CD14-positive monocyte (primary cell): ENCODE results near the gene PAFAH1B2. TPM values are rescaled to one million over a fixed set of nuclear protein-coding genes. Genes with fewer than 3 reads are reported as not detected.

Source experiments
- DNase-seq, 3 donors: peaks; one replicate each; pipeline ENCODE4 v3.0.0-alpha.2; 2011 to 2022
- H2AFZ ChIP-seq: 2 replicates; pipeline ENCODE4 v1.6.0; 2012; ENCODE audit warnings: mild to moderate bottlenecking, low read depth, low read length, inconsistent platforms; ENCODE audit not compliant: insufficient read depth, poor library complexity, severe bottlenecking
- H3K27ac ChIP-seq, 2 donors: 1 replicate in 1 of 2; 2 replicates in 1 of 2; pipeline ENCODE4 v1.5.1; 2012 to 2013; ENCODE audit warnings: low read length in 2 of 2, control low read depth in 1 of 2, inconsistent platforms in 1 of 2, low read depth in 1 of 2, mild to moderate bottlenecking in 1 of 2
- H3K27me3 ChIP-seq, 2 donors: one replicate each; pipeline versions ENCODE4 v1.6.0 to v1.6.1; 2011 to 2013; ENCODE audit warnings: low read length in 2 of 2; ENCODE audit not compliant: control insufficient read depth in 2 of 2, insufficient read depth in 2 of 2
- H3K36me3 ChIP-seq, 2 donors: replicated peaks in 1 of 2; 1 replicate in 1 of 2; 2 replicates in 1 of 2; pipeline versions ENCODE4 v1.5.1 to v1.6.1; 2012 to 2013; ENCODE audit warnings: low read length in 2 of 2, control low read depth in 1 of 2, inconsistent platforms in 1 of 2, mild to moderate bottlenecking in 1 of 2; ENCODE audit not compliant: insufficient read depth in 2 of 2, control insufficient read depth in 1 of 2
- H3K4me1 ChIP-seq, 2 donors: 1 replicate in 1 of 2; 2 replicates in 1 of 2; pipeline versions ENCODE4 v1.5.1 to v1.6.1; 2012 to 2013; ENCODE audit warnings: low read length in 2 of 2, control low read depth in 1 of 2, inconsistent platforms in 1 of 2, mild to moderate bottlenecking in 1 of 2, moderate library complexity in 1 of 2; ENCODE audit not compliant: insufficient read depth in 2 of 2, control insufficient read depth in 1 of 2
- H3K4me2 ChIP-seq: replicated peaks from 2 replicates; pipeline ENCODE3; 2012; ENCODE audit warnings: low read length, moderate library complexity, mild to moderate bottlenecking; ENCODE audit not compliant: poor library complexity, severe bottlenecking; ENCODE audit errors: extremely low read depth
- H3K4me3 ChIP-seq, 3 experiments: fragments of 200-600 bp in 1 of 3; sonication (generic) in 1 of 3; replicated peaks in 1 of 3; 1 replicate in 2 of 3; 2 replicates in 1 of 3; pipeline ENCODE4 v1.5.1; 2011 to 2013; ENCODE audit warnings: low read length in 3 of 3, mild to moderate bottlenecking in 3 of 3, control low read depth in 2 of 3, low read depth in 2 of 3, inconsistent platforms in 1 of 3, moderate library complexity in 1 of 3
- H3K79me2 ChIP-seq: 2 replicates; pipeline ENCODE4 v1.6.0; 2012; ENCODE audit warnings: mild to moderate bottlenecking, control low read depth, inconsistent platforms, low read length, moderate library complexity; ENCODE audit not compliant: insufficient read depth
- H3K9ac ChIP-seq: 2 replicates; pipeline ENCODE4 v1.6.0; 2017; ENCODE audit warnings: low read length, mild to moderate bottlenecking; ENCODE audit not compliant: insufficient read depth, poor library complexity, severe bottlenecking
- H3K9me3 ChIP-seq, 2 donors: replicated peaks in 1 of 2; 1 replicate in 1 of 2; 2 replicates in 1 of 2; pipeline versions ENCODE4 v1.5.1 to v1.6.1; 2012 to 2013; ENCODE audit warnings: low read length in 2 of 2, control low read depth in 1 of 2; ENCODE audit not compliant: control insufficient read depth in 1 of 2, insufficient read depth in 1 of 2
- H4K20me1 ChIP-seq: 2 replicates; pipeline ENCODE4 v1.6.0; 2012; ENCODE audit warnings: mild to moderate bottlenecking, low read length, control low read depth, moderate library complexity; ENCODE audit not compliant: insufficient read depth
- H3K27ac Mint-ChIP-seq, 7 donors: one replicate each; pipeline ENCODE4 v1.8.0; 2020; ENCODE audit warnings: mild to moderate bottlenecking in 7 of 7, mixed read lengths in 7 of 7, moderate library complexity in 6 of 7, inconsistent platforms in 2 of 7
- H3K27me3 Mint-ChIP-seq, 3 donors: one replicate each; pipeline ENCODE4 v1.8.0; 2021 to 2022; ENCODE audit warnings: low read depth in 3 of 3, mild to moderate bottlenecking in 3 of 3, mixed read lengths in 3 of 3, moderate library complexity in 3 of 3, inconsistent platforms in 1 of 3
- H3K36me3 Mint-ChIP-seq, 2 donors: one replicate each; pipeline ENCODE4 v1.8.0; 2020; ENCODE audit warnings: mixed read lengths in 2 of 2, inconsistent platforms in 1 of 2, mild to moderate bottlenecking in 1 of 2
- H3K4me1 Mint-ChIP-seq: one replicate; pipeline ENCODE4 v1.8.0; 2020; ENCODE audit warnings: mild to moderate bottlenecking, mixed read lengths
- H3K4me3 Mint-ChIP-seq, 2 donors: one replicate each; pipeline ENCODE4 v1.8.0; 2020; ENCODE audit warnings: mild to moderate bottlenecking in 2 of 2, mixed read lengths in 2 of 2, moderate library complexity in 1 of 2
- H3K9me3 Mint-ChIP-seq, 7 donors: one replicate each; pipeline ENCODE4 v1.8.0; 2020 to 2022; ENCODE audit warnings: mixed read lengths in 7 of 7, mild to moderate bottlenecking in 6 of 7, moderate library complexity in 6 of 7, inconsistent platforms in 2 of 7
- WGBS: methylation state at CpG from one replicate; pipeline ENCODE4 v1.1.5; 2013; ENCODE audit warnings: missing lambda C conversion rate; ENCODE audit not compliant: insufficient coverage; 5-methylcytosine and 5-hydroxymethylcytosine counted together
- intact Hi-C, 2 donors: fragments of 100-400 bp; cut with micrococcal nuclease; formaldehyde crosslinking; loops; one replicate each; pipeline versions ENCODE4 v1.15.0 to v1.15.1; 2023
- polyA plus RNA-seq, 3 donors: library from polyadenylated mRNA; depleted of rRNA in 1 of 3; unstranded in 2 of 3; stranded (reverse) in 1 of 3; fragments of 300-500 nt in 2 of 3; fragments of >200 nt in 1 of 3; fragmentation: Illumina TruSeq in 2 of 3; gene quantifications; 1 replicate in 2 of 3; 2 replicates in 1 of 3; pipeline ENCODE4 v1.2.3, GENCODE V29; 2012 to 2021
- TF ChIP-seq, protein P1 (sequence below): fragments of 200-600 bp; IDR thresholded peaks from one replicate; pipeline ENCODE4 v1.8.0; 2022; ENCODE audit warnings: antibody characterized with exemption, mild to moderate bottlenecking

The PAFAH1B2 gene
- polyA plus RNA-seq, 3 donors, result 16.9 to 25.1 (median 23.7) TPM

DNA sequence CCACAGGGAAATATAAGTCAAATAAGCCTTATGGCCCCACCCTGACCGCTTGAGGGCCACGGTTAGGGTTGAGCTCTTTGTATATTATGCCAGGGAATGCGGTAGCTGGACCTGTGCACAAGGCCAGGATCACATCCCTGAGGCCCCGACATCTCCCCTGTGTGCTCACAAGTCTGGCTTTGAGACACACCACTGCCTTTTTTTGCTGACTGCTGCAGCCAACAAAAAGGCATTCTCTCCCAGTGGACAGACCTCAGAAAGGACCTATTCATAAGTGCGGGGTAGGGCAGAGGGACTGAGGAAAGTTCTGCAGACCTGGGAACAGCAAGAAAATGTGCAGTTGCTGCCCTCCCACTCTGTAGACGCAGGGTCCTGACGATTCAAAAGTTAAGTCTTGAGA, 31.0 kb downstream of the PAFAH1B2 start:
- no peaks in the 10 kb centered on the region for H3K27me3 ChIP-seq
- TF ChIP-seq, protein P1, sequence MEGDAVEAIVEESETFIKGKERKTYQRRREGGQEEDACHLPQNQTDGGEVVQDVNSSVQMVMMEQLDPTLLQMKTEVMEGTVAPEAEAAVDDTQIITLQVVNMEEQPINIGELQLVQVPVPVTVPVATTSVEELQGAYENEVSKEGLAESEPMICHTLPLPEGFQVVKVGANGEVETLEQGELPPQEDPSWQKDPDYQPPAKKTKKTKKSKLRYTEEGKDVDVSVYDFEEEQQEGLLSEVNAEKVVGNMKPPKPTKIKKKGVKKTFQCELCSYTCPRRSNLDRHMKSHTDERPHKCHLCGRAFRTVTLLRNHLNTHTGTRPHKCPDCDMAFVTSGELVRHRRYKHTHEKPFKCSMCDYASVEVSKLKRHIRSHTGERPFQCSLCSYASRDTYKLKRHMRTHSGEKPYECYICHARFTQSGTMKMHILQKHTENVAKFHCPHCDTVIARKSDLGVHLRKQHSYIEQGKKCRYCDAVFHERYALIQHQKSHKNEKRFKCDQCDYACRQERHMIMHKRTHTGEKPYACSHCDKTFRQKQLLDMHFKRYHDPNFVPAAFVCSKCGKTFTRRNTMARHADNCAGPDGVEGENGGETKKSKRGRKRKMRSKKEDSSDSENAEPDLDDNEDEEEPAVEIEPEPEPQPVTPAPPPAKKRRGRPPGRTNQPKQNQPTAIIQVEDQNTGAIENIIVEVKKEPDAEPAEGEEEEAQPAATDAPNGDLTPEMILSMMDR, result no peak
- H3K27ac Mint-ChIP-seq, result peak overlapping the region in 1 of 7 donors; percentile 11
- H3K4me1 ChIP-seq, result peaks cover 13 to 21% of the 10 kb centered on the region in 2 donors
- no peak overlapping the region for H3K4me2 ChIP-seq
- intact Hi-C loops, result no loop called here
- peaks cover 3% of the 10 kb centered on the region for H4K20me1 ChIP-seq
- H3K9me3 Mint-ChIP-seq, result peaks cover 0 to 3% (median 0%) of the 10 kb centered on the region in 7 donors
- H3K27ac ChIP-seq, result no peak overlapping the region
- H3K4me3 ChIP-seq, result no peak overlapping the region
- H3K79me2 ChIP-seq, result peaks cover 11% of the 10 kb centered on the region
- peaks cover 20% of the 10 kb centered on the region for H3K4me1 Mint-ChIP-seq
- H3K36me3 Mint-ChIP-seq, result peaks cover 9 to 22% of the 10 kb centered on the region in 2 donors
- no peak overlapping the region for H3K4me3 Mint-ChIP-seq
- no peak overlapping the region for H3K9ac ChIP-seq
- WGBS, result 88% methylated on average over 7 of the region's 7 CpGs
- H3K36me3 ChIP-seq, result peaks cover 12 to 19% of the 10 kb centered on the region in 2 donors
- H3K9me3 ChIP-seq, result no peaks in the 10 kb centered on the region
- H3K27me3 Mint-ChIP-seq, result no peaks in the 10 kb centered on the region
- no peak overlapping the region for H2AFZ ChIP-seq
- DNase-seq, result no peak

DNA sequence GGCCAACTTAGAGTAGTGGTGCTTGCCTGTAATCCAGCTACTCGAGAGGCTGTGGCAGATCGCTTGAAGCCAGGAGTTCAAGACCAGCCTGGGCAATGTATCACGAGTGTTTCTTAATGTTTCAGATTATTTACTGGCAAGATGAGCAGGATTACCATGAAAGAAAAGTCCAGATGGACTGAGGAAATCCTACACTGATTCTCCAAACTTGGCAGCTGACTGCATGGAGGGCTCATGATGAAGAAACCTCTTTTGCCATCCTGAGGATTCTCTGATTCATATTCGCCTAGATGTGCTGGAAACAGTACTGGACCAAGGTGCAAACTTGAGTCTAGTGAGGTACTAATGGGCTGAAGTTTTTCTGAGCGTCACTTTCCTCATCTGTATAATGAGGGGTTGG, 31.7 kb downstream of the PAFAH1B2 start:
- 100% methylated on average over 3 of the region's 5 CpGs for WGBS
- H3K79me2 ChIP-seq, result peaks cover 16% of the 10 kb centered on the region
- TF ChIP-seq, protein P1, result no peak
- DNase-seq, result no peak
- peaks cover 6 to 17% of the 10 kb centered on the region in 2 donors for H3K36me3 Mint-ChIP-seq
- peaks cover under 1% of the 10 kb centered on the region for H4K20me1 ChIP-seq
- H3K27ac Mint-ChIP-seq, result peak overlapping the region in 1 of 7 donors; percentile 23
- no peak overlapping the region for H3K4me3 Mint-ChIP-seq
- no peak overlapping the region for H3K4me2 ChIP-seq
- H3K27ac ChIP-seq, result no peak overlapping the region
- peaks cover 7 to 13% of the 10 kb centered on the region in 2 donors for H3K36me3 ChIP-seq
- peaks cover 0 to 3% (median 0%) of the 10 kb centered on the region in 7 donors for H3K9me3 Mint-ChIP-seq
- no peaks in the 10 kb centered on the region for H3K27me3 Mint-ChIP-seq
- H3K9ac ChIP-seq, result no peak overlapping the region
- no peaks in the 10 kb centered on the region for H3K27me3 ChIP-seq
- H3K4me1 Mint-ChIP-seq, result peaks cover 27% of the 10 kb centered on the region
- peaks cover 20 to 27% of the 10 kb centered on the region in 2 donors for H3K4me1 ChIP-seq
- H3K9me3 ChIP-seq, result no peaks in the 10 kb centered on the region
- H2AFZ ChIP-seq, result no peak overlapping the region
- no peak overlapping the region for H3K4me3 ChIP-seq
- intact Hi-C loops, result no loop called here
